GM12878 (cell line): Measurements from ENCODE around the gene RHOF. TPM values are rescaled to one million over a fixed set of nuclear protein-coding genes. Genes with fewer than 3 reads are reported as not detected.

Experiments used
- ATAC-seq: fragments of 200-7000 bp; cut with Tn5 transposase; 3 replicates; pipeline ENCODE4 v1.9.1; 2020; ENCODE audit warnings: mild to moderate bottlenecking, moderate library complexity
- BruUV-seq: library from RNA; stranded (reverse); fragments of 400-500 nt; replicated peaks from 2 replicates; lab custom pipeline; 2021; lab: Mats Ljungman, UMichigan
- CTCF ChIA-PET: fragments of 300-600 bp; sonication (Branson Sonifier 250); formaldehyde crosslinking; extraction: SDS; loops from one replicate; lab custom pipeline; 2021; ENCODE audit warnings: inconsistent platforms; lab: Yijun Ruan, JAX
- POLR2A ChIA-PET: fragments of 350-600 bp; formaldehyde crosslinking; extraction: SDS; loops from one replicate; lab custom pipeline; 2021; ENCODE audit warnings: inconsistent platforms; lab: Charles Lee
- RAD21 ChIA-PET: fragments of 300-600 bp; sonication (Branson Sonifier 250); formaldehyde crosslinking; loops from one replicate; lab custom pipeline; 2023; ENCODE audit warnings: antibody characterized with exemption; ENCODE audit not compliant: unreplicated experiment; lab: Charles Lee
- SMC1A ChIA-PET: fragments of 300-600 bp; sonication (Branson Sonifier 250); formaldehyde crosslinking; loops from one replicate; lab custom pipeline; 2023; ENCODE audit not compliant: unreplicated experiment, uncharacterized antibody; lab: Charles Lee
- DNase-seq: peaks from one replicate; pipeline ENCODE4 v3.0.0-alpha.2; 2011; ENCODE audit warnings: low read depth, low spot score
- FAIRE-seq: peaks from 3 replicates; lab custom pipeline; 2011; peaks lifted over from hg19 to GRCh38; lab: Jason Lieb, UNC
- H2AFZ ChIP-seq: 2 replicates; pipeline ENCODE4 v1.6.0; 2011; ENCODE audit warnings: low read depth, low read length, control low read depth; ENCODE audit not compliant: control insufficient read depth
- H3K27ac ChIP-seq: 2 replicates; pipeline ENCODE4 v1.5.1; 2011; ENCODE audit warnings: control low read depth; ENCODE audit not compliant: control insufficient read depth, insufficient read depth
- H3K27me3 ChIP-seq, 2 experiments: replicated peaks in 1 of 2; 2 replicates each; pipeline versions ENCODE4 v1.6.0 to v1.6.1; 2011; ENCODE audit warnings: low read length in 1 of 2; ENCODE audit not compliant: control insufficient read depth in 2 of 2, insufficient read depth in 2 of 2
- H3K36me3 ChIP-seq, 2 experiments: 2 replicates each; pipeline ENCODE4 v1.5.1; 2011; ENCODE audit warnings: low read length in 1 of 2; ENCODE audit not compliant: control insufficient read depth in 2 of 2, insufficient read depth in 2 of 2
- H3K4me1 ChIP-seq: 2 replicates; pipeline ENCODE4 v1.6.1; 2011; ENCODE audit warnings: mild to moderate bottlenecking, low read length, moderate library complexity, mixed read lengths; ENCODE audit not compliant: control insufficient read depth, insufficient read depth
- H3K4me2 ChIP-seq: 2 replicates; pipeline ENCODE4 v1.6.0; 2011; ENCODE audit warnings: control low read depth; ENCODE audit not compliant: control insufficient read depth, insufficient read depth
- H3K4me3 ChIP-seq: fragments of 200-600 bp; sonication (generic); 2 replicates; pipeline ENCODE4 v1.5.1; 2016
- H3K79me2 ChIP-seq: 2 replicates; pipeline ENCODE4 v1.6.0; 2011; ENCODE audit warnings: low read length; ENCODE audit not compliant: control insufficient read depth, insufficient read depth
- H3K9ac ChIP-seq: 2 replicates; pipeline ENCODE4 v1.8.0; 2011; ENCODE audit warnings: low read length, control low read depth, mixed read lengths; ENCODE audit not compliant: control insufficient read depth, insufficient read depth
- H3K9me3 ChIP-seq: replicated peaks from 3 replicates; pipeline ENCODE4 v1.5.1; 2011; ENCODE audit warnings: mild to moderate bottlenecking, low read length; ENCODE audit not compliant: control insufficient read depth, insufficient read depth
- H4K20me1 ChIP-seq: 2 replicates; pipeline ENCODE4 v1.6.0; 2011; ENCODE audit not compliant: control insufficient read depth, insufficient read depth
- CREM ChIP-seq: IDR thresholded peaks from 2 replicates; pipeline ENCODE4 v1.6.1; 2014; ENCODE audit warnings: antibody characterized with exemption, low read depth
- EED ChIP-seq: sonication (generic); IDR thresholded peaks from 2 replicates; pipeline ENCODE4 v1.6.1; 2016; ENCODE audit warnings: antibody characterized with exemption, low read depth
- IRF4 ChIP-seq: IDR thresholded peaks from 2 replicates; pipeline ENCODE4 v1.6.1; 2011; ENCODE audit warnings: low read depth, low read length
- NFYA ChIP-seq: IDR thresholded peaks from 2 replicates; pipeline ENCODE4 v1.6.1; 2011; ENCODE audit warnings: low read depth, mild to moderate bottlenecking, low read length, improper control_type of control experiment, borderline replicate concordance
- POLR2A ChIP-seq: IDR thresholded peaks from 2 replicates; pipeline ENCODE4 v1.6.1; 2011; ENCODE audit warnings: low read depth, mild to moderate bottlenecking, low read length
- POLR2AphosphoS5 ChIP-seq: IDR thresholded peaks from 2 replicates; pipeline ENCODE4 v1.6.1; 2011; ENCODE audit warnings: mild to moderate bottlenecking, low read length, inconsistent platforms
- RB1 ChIP-seq: fragments of 450-650 bp; formaldehyde crosslinking; IDR thresholded peaks from 2 replicates; pipeline ENCODE4 v1.6.1; 2017; ENCODE audit warnings: mild to moderate bottlenecking, borderline replicate concordance
- SIN3A ChIP-seq: IDR thresholded peaks from 2 replicates; pipeline ENCODE4 v1.6.1; 2012; ENCODE audit warnings: low read depth, low read length, improper control_type of control experiment
- SP1 ChIP-seq: IDR thresholded peaks from one replicate; pipeline ENCODE4 v1.6.1; 2011; ENCODE audit warnings: low read depth, low read length
- SREBF2 ChIP-seq: IDR thresholded peaks from 2 replicates; pipeline ENCODE4 v1.6.1; 2012; ENCODE audit warnings: mild to moderate bottlenecking, low read length
- YY1 ChIP-seq: IDR thresholded peaks from 2 replicates; pipeline ENCODE4 v1.6.1; 2011; ENCODE audit warnings: low read depth, mild to moderate bottlenecking, low read length
- WGBS: methylation state at CpG from one replicate; pipeline ENCODE4 v1.1.6; 2016; ENCODE audit warnings: low lambda C conversion rate; ENCODE audit not compliant: insufficient replicate concordance, insufficient coverage; ENCODE audit errors: missing lambda C conversion rate; 5-methylcytosine and 5-hydroxymethylcytosine counted together
- in situ Hi-C: fragments of 300-500 bp; cut with MboI; formaldehyde crosslinking; loops from 9 replicates; pipeline ENCODE4 v1.14.3; 2018; ENCODE audit warnings: mixed read lengths
- intact Hi-C: fragments of 100-400 bp; cut with micrococcal nuclease; formaldehyde crosslinking; loops from one replicate; pipeline ENCODE4 v1.14.2; 2022; ENCODE audit not compliant: unreplicated experiment
- polyA plus RNA-seq, 11 experiments: library from polyadenylated mRNA; depleted of rRNA in 4 of 11; unstranded in 6 of 11; stranded (reverse) in 5 of 11; fragments of >200 nt; fragmentation: Nextera tagmentation in 4 of 11; fragmentation: Illumina TruSeq in 1 of 11; extraction: Ambion mirVana in 4 of 11; extraction: Trizol in 1 of 11; gene quantifications; 1 replicate in 1 of 11; 2 replicates in 10 of 11; pipeline versions ENCODE4 v1.2.1 to v1.2.3, GENCODE V29; 2011 to 2016; ENCODE audit warnings: inconsistent platforms in 2 of 11, missing spikeins in 2 of 11, low read depth in 1 of 11
- total RNA-seq, 4 experiments: library from RNA; depleted of rRNA in 3 of 4; stranded (reverse); fragments of >200 nt in 3 of 4; fragmentation: Illumina TruSeq in 1 of 4; extraction: Trizol in 1 of 4; gene quantifications; 2 replicates each; pipeline versions ENCODE4 v1.2.1 to v1.2.3, GENCODE V29; 2013 to 2021
- TF ChIP-seq, protein P1 (sequence below): fragments of 450-650 bp; IDR thresholded peaks from 2 replicates; pipeline ENCODE4 v1.6.1; 2017; ENCODE audit warnings: mild to moderate bottlenecking, moderate library complexity
- TF ChIP-seq, protein P2 (sequence below): fragments of 150-350 bp; IDR thresholded peaks from 2 replicates; pipeline ENCODE4 v1.6.1; 2014; ENCODE audit warnings: mild to moderate bottlenecking, low read depth, low read length
- TF ChIP-seq, protein P3 (sequence below): fragments of 450-650 bp; IDR thresholded peaks from 2 replicates; pipeline ENCODE4 v1.6.1; 2017; ENCODE audit warnings: low read depth, mild to moderate bottlenecking, moderate library complexity

RHOF gene
- total and polyA plus RNA-seq, 10 of the 15 experiments (the other 5 are each of a cell fraction or from before 2014, with no cell fraction given) = 6.1 to 78.7 (median 39.7) TPM

DNA sequence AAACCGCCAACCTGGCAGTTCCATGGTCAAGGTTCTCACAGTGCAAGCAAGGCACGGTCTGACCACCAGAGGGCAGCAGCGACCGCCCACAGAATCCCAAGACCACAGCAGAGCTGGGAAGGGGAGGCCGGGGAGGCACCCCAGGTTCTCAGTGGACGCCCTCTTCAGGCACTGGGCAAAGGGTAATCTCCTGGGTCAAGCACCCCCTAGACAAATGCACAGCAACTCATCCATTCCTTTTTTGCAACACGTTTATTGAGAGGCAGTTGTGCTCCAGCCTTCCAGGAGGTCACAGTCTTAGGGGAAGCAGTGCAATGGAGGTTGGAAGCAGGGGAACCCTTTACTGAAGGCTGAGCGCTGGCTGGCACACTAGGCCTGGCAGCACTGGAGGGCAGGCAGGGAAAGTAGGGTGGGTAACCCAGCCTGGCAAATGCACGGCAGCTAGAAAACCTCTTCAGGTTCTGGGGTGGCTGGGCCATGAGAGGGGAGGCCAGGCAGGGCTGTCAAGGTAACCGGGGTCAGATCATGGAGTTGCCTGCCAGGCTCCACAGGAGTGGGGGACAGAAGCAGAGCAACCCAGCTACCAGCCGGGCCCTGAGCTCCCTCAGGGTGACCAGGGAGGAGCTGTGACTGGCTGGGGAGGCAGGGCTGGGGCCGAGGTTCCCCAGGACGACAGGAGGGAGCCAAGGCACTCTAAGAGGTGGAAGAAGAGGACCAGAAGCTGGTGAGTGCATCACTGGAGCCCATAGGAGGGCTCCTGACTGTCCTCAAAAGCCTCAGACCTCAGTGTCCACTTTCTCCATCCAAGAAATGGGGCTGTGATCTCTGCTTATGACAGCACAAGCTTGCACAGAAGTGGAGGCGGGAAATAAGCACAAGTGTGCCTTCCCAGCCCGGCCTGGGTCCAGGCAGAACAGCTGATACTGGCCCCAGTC, 1.8 kb upstream of the RHOF start:
- no TSS peak for BruUV-seq
- H2AFZ ChIP-seq = no peak overlapping the region; the same call in 1 of the 2 replicates
- peaks cover 10 to 15% of the 10 kb centered on the region in 2 experiments; a peak in 3 of 4 replicates for H3K36me3 ChIP-seq
- H3K4me1 ChIP-seq = peaks cover 37% of the 10 kb centered on the region
- no peaks in the 10 kb centered on the region; the same call in 1 of the 2 replicates for H4K20me1 ChIP-seq
- peak; percentile 43 for ATAC-seq
- H3K79me2 ChIP-seq = peaks cover 57% of the 10 kb centered on the region
- H3K27me3 ChIP-seq = no peaks in the 10 kb centered on the region
- in situ Hi-C loops (loop anchor here (5.0 kb wide), 1 partner anchor 92 kb away; the partner anchor contains the start of gene PSMD9), intact Hi-C loops (no loop called here)
- H3K9me3 ChIP-seq = no peaks in the 10 kb centered on the region
- FAIRE-seq = peak; percentile 73
- ChIA-PET POLR2A (interaction anchor here (1.5 to 7.9 kb wide), 6 partner anchors 9 to 93 kb away, joined by 3 to 155 read pairs (median 37); partner anchors contain the start of genes PSMD9 and SETD1B), RAD21 (interaction anchor here (0.7 to 11.7 kb wide), 23 partner anchors 12 to 285 kb away, joined by 3 to 395 read pairs (median 6); partner anchors contain the start of genes PSMD9, SETD1B and TMEM120B), SMC1A (interaction anchor here (0.6 to 10.5 kb wide), 19 partner anchors 11 to 481 kb away, joined by 3 to 226 read pairs (median 6); partner anchors contain the start of genes CFAP251, PSMD9 and SETD1B), CTCF (interaction anchor here (0.6 to 16.2 kb wide), 39 partner anchors 12 to 328 kb away, joined by 3 to 565 read pairs (median 6); partner anchors contain the start of genes CFAP251, ORAI1, PSMD9 and SETD1B)
- peak overlapping the region; percentile 73 for H3K27ac ChIP-seq
- 42% methylated on average over 15 of the region's 15 CpGs for WGBS
- H3K4me2 ChIP-seq = peak overlapping the region; percentile 93
- no peak overlapping the region for H3K9ac ChIP-seq
- peak overlapping the region; percentile 58; the same call in 1 of the 2 replicates for H3K4me3 ChIP-seq
- no peak for DNase-seq
- TF ChIP-seq, protein P1, sequence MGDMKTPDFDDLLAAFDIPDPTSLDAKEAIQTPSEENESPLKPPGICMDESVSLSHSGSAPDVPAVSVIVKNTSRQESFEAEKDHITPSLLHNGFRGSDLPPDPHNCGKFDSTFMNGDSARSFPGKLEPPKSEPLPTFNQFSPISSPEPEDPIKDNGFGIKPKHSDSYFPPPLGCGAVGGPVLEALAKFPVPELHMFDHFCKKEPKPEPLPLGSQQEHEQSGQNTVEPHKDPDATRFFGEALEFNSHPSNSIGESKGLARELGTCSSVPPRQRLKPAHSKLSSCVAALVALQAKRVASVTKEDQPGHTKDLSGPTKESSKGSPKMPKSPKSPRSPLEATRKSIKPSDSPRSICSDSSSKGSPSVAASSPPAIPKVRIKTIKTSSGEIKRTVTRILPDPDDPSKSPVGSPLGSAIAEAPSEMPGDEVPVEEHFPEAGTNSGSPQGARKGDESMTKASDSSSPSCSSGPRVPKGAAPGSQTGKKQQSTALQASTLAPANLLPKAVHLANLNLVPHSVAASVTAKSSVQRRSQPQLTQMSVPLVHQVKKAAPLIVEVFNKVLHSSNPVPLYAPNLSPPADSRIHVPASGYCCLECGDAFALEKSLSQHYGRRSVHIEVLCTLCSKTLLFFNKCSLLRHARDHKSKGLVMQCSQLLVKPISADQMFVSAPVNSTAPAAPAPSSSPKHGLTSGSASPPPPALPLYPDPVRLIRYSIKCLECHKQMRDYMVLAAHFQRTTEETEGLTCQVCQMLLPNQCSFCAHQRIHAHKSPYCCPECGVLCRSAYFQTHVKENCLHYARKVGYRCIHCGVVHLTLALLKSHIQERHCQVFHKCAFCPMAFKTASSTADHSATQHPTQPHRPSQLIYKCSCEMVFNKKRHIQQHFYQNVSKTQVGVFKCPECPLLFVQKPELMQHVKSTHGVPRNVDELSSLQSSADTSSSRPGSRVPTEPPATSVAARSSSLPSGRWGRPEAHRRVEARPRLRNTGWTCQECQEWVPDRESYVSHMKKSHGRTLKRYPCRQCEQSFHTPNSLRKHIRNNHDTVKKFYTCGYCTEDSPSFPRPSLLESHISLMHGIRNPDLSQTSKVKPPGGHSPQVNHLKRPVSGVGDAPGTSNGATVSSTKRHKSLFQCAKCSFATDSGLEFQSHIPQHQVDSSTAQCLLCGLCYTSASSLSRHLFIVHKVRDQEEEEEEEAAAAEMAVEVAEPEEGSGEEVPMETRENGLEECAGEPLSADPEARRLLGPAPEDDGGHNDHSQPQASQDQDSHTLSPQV = no peak
- TF ChIP-seq SP1 (no peak), IRF4 (0 out of 2 replicates have a peak, but pooled peaks have one; percentile 21), POLR2A (peak; percentile 70; the same call in 1 of the 2 replicates), SREBF2 (no peak), CREM (no peak), POLR2AphosphoS5 (peak; percentile 16; the same call in 1 of the 2 replicates), EED (0 out of 2 replicates have a peak, but pooled peaks have one; percentile 47), RB1 (peak; percentile 0; the same call in 1 of the 2 replicates), NFYA (no peak), YY1 (peak; percentile 71; the same call in 1 of the 2 replicates), SIN3A (peak; percentile 60; the same call in 1 of the 2 replicates)
- TF ChIP-seq, protein P2, sequence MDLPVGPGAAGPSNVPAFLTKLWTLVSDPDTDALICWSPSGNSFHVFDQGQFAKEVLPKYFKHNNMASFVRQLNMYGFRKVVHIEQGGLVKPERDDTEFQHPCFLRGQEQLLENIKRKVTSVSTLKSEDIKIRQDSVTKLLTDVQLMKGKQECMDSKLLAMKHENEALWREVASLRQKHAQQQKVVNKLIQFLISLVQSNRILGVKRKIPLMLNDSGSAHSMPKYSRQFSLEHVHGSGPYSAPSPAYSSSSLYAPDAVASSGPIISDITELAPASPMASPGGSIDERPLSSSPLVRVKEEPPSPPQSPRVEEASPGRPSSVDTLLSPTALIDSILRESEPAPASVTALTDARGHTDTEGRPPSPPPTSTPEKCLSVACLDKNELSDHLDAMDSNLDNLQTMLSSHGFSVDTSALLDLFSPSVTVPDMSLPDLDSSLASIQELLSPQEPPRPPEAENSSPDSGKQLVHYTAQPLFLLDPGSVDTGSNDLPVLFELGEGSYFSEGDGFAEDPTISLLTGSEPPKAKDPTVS = 0 out of 2 replicates have a peak, but pooled peaks have one; percentile 47
- TF ChIP-seq, protein P3, sequence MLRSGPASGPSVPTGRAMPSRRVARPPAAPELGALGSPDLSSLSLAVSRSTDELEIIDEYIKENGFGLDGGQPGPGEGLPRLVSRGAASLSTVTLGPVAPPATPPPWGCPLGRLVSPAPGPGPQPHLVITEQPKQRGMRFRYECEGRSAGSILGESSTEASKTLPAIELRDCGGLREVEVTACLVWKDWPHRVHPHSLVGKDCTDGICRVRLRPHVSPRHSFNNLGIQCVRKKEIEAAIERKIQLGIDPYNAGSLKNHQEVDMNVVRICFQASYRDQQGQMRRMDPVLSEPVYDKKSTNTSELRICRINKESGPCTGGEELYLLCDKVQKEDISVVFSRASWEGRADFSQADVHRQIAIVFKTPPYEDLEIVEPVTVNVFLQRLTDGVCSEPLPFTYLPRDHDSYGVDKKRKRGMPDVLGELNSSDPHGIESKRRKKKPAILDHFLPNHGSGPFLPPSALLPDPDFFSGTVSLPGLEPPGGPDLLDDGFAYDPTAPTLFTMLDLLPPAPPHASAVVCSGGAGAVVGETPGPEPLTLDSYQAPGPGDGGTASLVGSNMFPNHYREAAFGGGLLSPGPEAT = no peak
